ENCODE data around the gene MAB21L3. TPM values are rescaled to one million over a fixed set of nuclear protein-coding genes. Genes with fewer than 3 reads are reported as not detected.
"Not testable (repeated sequence)": the region's sequence is repeated elsewhere in the genome, so short reads cannot be mapped to it uniquely, and the experiment has no call there.

MAB21L3 gene
- total RNA-seq, 1 donor from 2014 or later = not detected

- Mint-ChIP-seq H3K27me3 (peaks cover 11% of the 10 kb centered on the region), H3K4me3 (no peak overlapping the region), H3K9me3 (no peaks in the 10 kb centered on the region), H3K36me3 (ENCODE audit: low read depth) (no peaks in the 10 kb centered on the region), H3K4me1 (peaks cover 8% of the 10 kb centered on the region), H3K27ac (no peak overlapping the region)
- intact Hi-C loops (cut with micrococcal nuclease) = no loop called here
- DNase-seq = no peak
Observed at GRCh38 chr1:116134476-116134773, 23.2 kb downstream of the MAB21L3 start.

- Mint-ChIP-seq H3K4me3 (no peak overlapping the region), H3K27me3 (peaks cover 19% of the 10 kb centered on the region), H3K36me3 (ENCODE audit: low read depth) (no peaks in the 10 kb centered on the region), H3K9me3 (no peaks in the 10 kb centered on the region), H3K27ac (no peak overlapping the region), H3K4me1 (peaks cover 8% of the 10 kb centered on the region)
- intact Hi-C loops (cut with micrococcal nuclease) = loop anchor here (2.0 kb wide), 2 partner anchors 236 to 458 kb away; no protein-coding TSS in a partner anchor
- no peak for DNase-seq
Observed at GRCh38 chr1:116138277-116138792, 27.1 kb downstream of the MAB21L3 start.

GRCh38 chr1:116139592-116140134 lies 28.5 kb downstream of the MAB21L3 start:
- H3K9me3 Mint-ChIP-seq = peaks cover 5% of the 10 kb centered on the region

GRCh38 chr1:116144151-116144550 lies 33.0 kb downstream of the MAB21L3 start:
- DNase-seq = no peak
- H3K4me1 Mint-ChIP-seq = peaks cover 3% of the 10 kb centered on the region
- H3K9me3 Mint-ChIP-seq = peaks cover 9% of the 10 kb centered on the region
- H3K4me3 Mint-ChIP-seq = no peak overlapping the region
- H3K27me3 Mint-ChIP-seq = peaks cover 25% of the 10 kb centered on the region
- H3K27ac Mint-ChIP-seq = no peak overlapping the region
- H3K36me3 Mint-ChIP-seq (ENCODE audit: low read depth) = no peaks in the 10 kb centered on the region
- intact Hi-C loops (cut with micrococcal nuclease) = no loop called here

More at GRCh38 chr1:116139592-116140134, 28.5 kb downstream of the MAB21L3 start:
- peaks cover 5% of the 10 kb centered on the region for H3K4me1 Mint-ChIP-seq
- no peak overlapping the region for H3K27ac Mint-ChIP-seq
- no peak overlapping the region for H3K4me3 Mint-ChIP-seq
- no peak for DNase-seq
- intact Hi-C loops (cut with micrococcal nuclease) = loop anchor here (1.0 to 2.0 kb wide), 5 partner anchors 29 to 457 kb away; no protein-coding TSS in a partner anchor
- peaks cover 20% of the 10 kb centered on the region for H3K27me3 Mint-ChIP-seq
- no peaks in the 10 kb centered on the region for H3K36me3 Mint-ChIP-seq (ENCODE audit: low read depth)

DNA sequence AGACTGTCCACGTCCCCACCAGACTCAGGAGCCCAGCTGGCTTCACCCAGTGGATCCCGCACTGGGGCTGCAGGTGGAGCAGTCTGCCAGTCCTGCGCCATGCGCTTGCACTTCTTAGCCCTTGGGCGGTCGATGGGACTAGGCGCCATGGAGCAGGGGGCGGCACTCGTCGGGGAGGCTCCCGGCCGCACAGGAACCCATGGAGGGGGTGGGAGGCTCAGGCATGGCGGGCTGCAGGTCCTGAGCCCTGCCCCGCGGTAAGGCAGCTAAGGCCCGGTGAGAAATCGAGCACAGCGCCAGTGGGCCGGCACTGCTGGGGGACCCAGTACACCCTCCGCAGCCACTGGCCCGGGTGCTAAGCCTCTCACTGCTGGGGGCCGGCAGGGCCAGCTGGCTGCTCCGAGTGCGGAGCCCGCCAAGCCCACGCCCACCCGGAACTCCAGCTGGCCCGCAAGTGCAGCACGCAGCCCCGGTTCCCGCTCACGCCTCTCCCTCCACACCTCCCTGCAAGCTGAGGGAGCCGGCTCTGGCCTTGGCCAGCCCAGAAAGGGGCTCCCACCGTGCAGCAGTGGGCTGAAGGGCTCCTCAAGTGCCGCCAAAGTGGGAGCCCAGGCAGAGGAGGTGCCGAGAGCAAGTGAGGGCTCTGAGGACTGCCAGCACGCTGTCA lies 35.4 kb downstream of the MAB21L3 start:
- intact Hi-C loops (cut with micrococcal nuclease); DNase-seq; H3K9me3 Mint-ChIP-seq; H3K27ac Mint-ChIP-seq; H3K4me1 Mint-ChIP-seq; H3K36me3 Mint-ChIP-seq (ENCODE audit: low read depth); H3K4me3 Mint-ChIP-seq: not testable (repeated sequence)
- H3K27me3 Mint-ChIP-seq = peaks cover 19% of the 10 kb centered on the region

DNA sequence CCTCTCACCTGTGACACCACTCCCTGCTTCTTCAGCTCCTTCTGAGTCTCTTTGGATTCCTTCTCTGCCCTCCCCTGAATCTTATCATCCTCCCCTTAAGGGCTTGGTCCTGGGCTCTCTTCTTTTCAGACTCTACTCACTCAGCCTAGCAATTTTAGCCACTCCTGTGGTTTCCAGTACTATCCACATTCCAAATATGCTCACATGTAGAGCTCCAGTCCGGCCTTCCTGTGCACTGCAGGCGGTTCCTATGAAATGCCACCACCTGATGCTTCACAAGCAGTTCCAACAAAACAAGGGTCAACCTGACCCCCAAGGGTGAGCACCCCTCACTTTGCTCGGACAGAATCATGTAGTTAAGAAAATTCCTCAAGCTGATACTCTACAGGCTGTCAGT lies 35.9 kb downstream of the MAB21L3 start:
- H3K27ac Mint-ChIP-seq = no peak overlapping the region
- peaks cover 22% of the 10 kb centered on the region for H3K27me3 Mint-ChIP-seq
- peaks cover 10% of the 10 kb centered on the region for H3K4me1 Mint-ChIP-seq
- H3K4me3 Mint-ChIP-seq = no peak overlapping the region
- no peaks in the 10 kb centered on the region for H3K36me3 Mint-ChIP-seq (ENCODE audit: low read depth)
- DNase-seq = no peak
- peaks cover 9% of the 10 kb centered on the region for H3K9me3 Mint-ChIP-seq
- intact Hi-C loops (cut with micrococcal nuclease) = no loop called here

GRCh38 chr1:116147972-116148371 lies 36.8 kb downstream of the MAB21L3 start:
- no peak overlapping the region for H3K4me3 Mint-ChIP-seq
- peaks cover 21% of the 10 kb centered on the region for H3K27me3 Mint-ChIP-seq
- H3K36me3 Mint-ChIP-seq (ENCODE audit: low read depth) = no peaks in the 10 kb centered on the region
- peaks cover 13% of the 10 kb centered on the region for H3K4me1 Mint-ChIP-seq
- H3K27ac Mint-ChIP-seq = no peak overlapping the region
- H3K9me3 Mint-ChIP-seq = peaks cover 9% of the 10 kb centered on the region
- DNase-seq = no peak
- intact Hi-C loops (cut with micrococcal nuclease) = no loop called here

DNA sequence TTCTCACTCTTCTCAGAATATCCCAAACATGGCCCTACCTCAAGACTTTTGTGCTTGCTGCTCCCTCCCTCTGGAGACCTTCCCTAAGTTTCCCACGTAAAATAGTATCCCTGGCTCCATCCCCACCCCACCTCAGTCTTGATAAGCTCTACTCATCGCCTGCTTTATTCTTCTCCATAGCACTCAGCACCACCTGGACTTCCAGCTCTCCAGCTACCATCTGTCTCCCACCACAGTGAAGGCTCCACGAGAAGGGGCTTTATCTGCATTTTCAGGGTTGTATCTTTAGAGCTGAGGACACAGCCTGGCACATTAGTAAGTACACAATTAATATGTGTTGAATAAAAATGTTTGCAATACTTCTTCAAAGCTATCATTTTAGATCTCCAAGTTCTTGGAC lies 37.8 kb downstream of the MAB21L3 start:
- intact Hi-C loops (cut with micrococcal nuclease) = no loop called here
- H3K4me1 Mint-ChIP-seq = peaks cover 15% of the 10 kb centered on the region
- no peak for DNase-seq
- no peak overlapping the region for H3K27ac Mint-ChIP-seq
- H3K4me3 Mint-ChIP-seq = no peak overlapping the region
- H3K27me3 Mint-ChIP-seq = peaks cover 21% of the 10 kb centered on the region
- no peaks in the 10 kb centered on the region for H3K36me3 Mint-ChIP-seq (ENCODE audit: low read depth)
- peaks cover 7% of the 10 kb centered on the region for H3K9me3 Mint-ChIP-seq

DNA sequence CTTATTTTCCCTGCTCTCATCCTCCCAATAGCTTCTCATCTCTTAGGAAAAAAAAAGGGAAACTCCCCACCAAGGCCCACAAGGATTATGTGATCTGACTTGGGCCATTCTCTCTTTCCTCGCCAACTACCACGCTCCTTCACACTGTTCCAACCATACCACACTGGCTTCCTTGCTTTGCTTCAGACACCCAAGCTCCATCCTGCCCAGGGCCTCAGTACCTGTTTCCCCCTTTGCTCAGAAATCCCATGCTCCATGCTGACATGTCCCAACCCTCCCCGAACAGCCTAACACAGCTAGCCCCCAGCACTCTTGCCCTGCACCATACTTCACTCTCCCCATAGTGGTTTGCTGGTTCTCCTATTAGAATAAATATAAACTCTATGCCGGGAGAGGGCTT lies 39.2 kb downstream of the MAB21L3 start:
- Mint-ChIP-seq H3K27me3 (peaks cover 24% of the 10 kb centered on the region), H3K4me3 (no peak overlapping the region), H3K36me3 (ENCODE audit: low read depth) (no peaks in the 10 kb centered on the region), H3K4me1 (peaks cover 15% of the 10 kb centered on the region), H3K27ac (no peak overlapping the region), H3K9me3 (no peaks in the 10 kb centered on the region)
- intact Hi-C loops (cut with micrococcal nuclease) = loop anchor here (5.0 kb wide), 3 partner anchors 337 to 422 kb away; partner anchors contain the start of gene CD58
- DNase-seq = no peak

DNA sequence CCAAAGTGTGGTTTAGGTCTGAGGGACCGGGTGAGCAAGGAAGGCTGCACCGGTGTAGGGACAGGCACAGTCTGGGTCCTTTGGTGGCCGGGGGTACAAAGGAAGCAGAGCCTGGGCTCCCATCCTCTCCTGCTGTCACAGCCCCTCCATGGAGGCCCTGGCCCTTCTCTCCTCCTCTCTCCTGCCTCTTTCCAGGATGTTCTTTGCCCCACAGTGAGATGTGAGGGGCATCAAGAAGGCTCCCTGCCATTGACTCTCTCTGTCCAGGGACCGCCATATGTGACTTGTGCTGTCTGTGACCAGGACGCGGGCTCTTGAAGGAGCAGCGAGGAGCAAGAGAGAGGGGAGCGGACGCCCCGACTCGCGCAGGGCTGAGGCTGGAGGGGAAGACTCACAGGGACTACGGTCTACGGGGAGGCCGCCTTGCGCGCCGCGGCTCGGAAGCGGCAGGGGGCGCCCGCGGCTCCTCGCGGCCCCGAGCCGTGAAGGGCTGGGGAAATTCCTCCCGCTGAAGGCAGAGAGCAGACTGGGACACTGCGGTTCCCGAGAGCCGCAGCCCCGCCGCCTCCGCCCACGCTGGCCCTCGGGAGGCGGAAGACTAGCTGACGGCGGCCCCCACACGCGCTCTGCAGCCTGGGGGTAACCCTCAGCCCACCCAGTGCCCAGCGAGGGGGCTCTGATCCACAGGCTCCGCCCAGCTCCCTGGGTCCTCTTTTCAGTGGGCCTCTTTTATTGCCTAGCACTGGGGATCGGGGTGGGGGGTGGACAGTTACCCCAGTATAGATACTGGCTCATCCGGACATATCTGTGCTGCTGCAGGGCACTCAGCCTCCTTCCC lies 40.8 kb downstream of the MAB21L3 start:
- peaks cover 2% of the 10 kb centered on the region for H3K36me3 Mint-ChIP-seq (ENCODE audit: low read depth)
- peaks cover 33% of the 10 kb centered on the region for H3K27me3 Mint-ChIP-seq
- peaks cover 3% of the 10 kb centered on the region for H3K9me3 Mint-ChIP-seq
- peak overlapping the region; percentile 77 for H3K4me3 Mint-ChIP-seq
- intact Hi-C loops (cut with micrococcal nuclease) = loop anchor here (1.0 to 5.0 kb wide), 5 partner anchors 16 to 420 kb away; partner anchors contain the start of gene CD58
- peak; percentile 94 for DNase-seq
- H3K4me1 Mint-ChIP-seq = peaks cover 13% of the 10 kb centered on the region
- H3K27ac Mint-ChIP-seq = peak overlapping the region; percentile 74

DNA sequence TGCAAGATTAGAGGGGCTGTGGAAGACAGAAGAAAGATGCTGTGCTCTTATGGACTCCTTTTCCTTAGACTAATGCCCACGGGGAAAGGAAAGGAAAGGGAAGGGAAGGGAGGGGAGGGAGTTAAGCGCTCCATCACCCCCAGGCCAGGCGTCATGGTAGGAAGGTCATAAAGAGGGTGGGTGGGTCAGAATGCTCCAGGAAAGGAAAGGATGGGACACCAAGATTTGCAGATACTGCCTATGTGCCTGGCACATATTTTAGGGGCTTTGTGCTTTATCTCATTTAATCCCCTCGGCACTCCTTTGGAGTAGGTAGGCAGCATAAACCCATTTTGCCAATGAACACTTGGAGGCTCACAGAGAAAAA lies 41.4 kb downstream of the MAB21L3 start:
- intact Hi-C loops (cut with micrococcal nuclease) = loop anchor here (1.0 to 5.0 kb wide), 5 partner anchors 16 to 420 kb away; partner anchors contain the start of gene CD58

DNA sequence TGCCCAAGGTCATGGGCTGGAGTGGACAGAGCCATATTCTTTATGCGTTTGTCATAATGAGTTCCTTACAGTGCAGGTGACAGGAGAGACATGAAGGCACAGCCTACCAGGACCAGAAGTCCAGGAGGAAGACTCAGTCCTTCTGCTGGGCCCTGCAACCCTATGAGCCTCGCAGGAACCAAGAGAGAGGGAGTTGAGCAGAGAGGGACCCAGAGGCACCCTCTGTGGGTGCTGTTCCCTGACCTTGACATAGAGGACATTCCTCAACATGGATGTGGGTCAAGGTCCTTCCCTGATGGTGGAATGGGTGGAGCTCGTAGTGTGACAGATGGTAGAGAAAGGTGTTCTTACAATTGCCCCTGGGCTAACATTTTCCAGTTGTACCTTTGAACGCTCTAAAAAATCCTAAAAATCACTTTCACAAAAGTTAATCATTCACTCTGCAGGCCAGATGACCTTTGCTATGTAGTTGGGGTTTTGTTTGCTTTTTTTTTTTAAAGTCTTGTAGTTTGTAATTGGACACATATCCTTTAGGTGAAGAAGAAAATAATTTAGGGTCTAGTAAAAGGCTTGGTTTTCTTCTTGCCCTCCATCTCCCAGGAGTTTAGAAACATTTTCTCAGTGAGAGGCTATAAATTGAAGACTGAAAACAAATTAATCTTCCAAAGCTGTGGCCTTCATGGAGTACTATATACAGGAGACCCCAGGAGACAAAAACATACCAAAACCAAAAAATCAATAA lies 41.9 kb downstream of the MAB21L3 start:
- no peak overlapping the region for H3K27ac Mint-ChIP-seq
- H3K27me3 Mint-ChIP-seq = peaks cover 37% of the 10 kb centered on the region
- peaks cover 3% of the 10 kb centered on the region for H3K9me3 Mint-ChIP-seq
- intact Hi-C loops (cut with micrococcal nuclease) = loop anchor here (1.0 to 5.0 kb wide), 5 partner anchors 15 to 419 kb away; partner anchors contain the start of gene CD58
- no peak overlapping the region for H3K4me3 Mint-ChIP-seq
- H3K4me1 Mint-ChIP-seq = peaks cover 13% of the 10 kb centered on the region
- no peak for DNase-seq
- peaks cover 3% of the 10 kb centered on the region for H3K36me3 Mint-ChIP-seq (ENCODE audit: low read depth)

More for the DNA sequence above, 41.4 kb downstream of the MAB21L3 start:
- H3K4me3 Mint-ChIP-seq = peak overlapping the region; percentile 77
- H3K27ac Mint-ChIP-seq = no peak overlapping the region
- peaks cover 3% of the 10 kb centered on the region for H3K9me3 Mint-ChIP-seq
- H3K4me1 Mint-ChIP-seq = peaks cover 13% of the 10 kb centered on the region
- H3K27me3 Mint-ChIP-seq = peaks cover 37% of the 10 kb centered on the region
- no peak for DNase-seq
- peaks cover 2% of the 10 kb centered on the region for H3K36me3 Mint-ChIP-seq (ENCODE audit: low read depth)

DNA sequence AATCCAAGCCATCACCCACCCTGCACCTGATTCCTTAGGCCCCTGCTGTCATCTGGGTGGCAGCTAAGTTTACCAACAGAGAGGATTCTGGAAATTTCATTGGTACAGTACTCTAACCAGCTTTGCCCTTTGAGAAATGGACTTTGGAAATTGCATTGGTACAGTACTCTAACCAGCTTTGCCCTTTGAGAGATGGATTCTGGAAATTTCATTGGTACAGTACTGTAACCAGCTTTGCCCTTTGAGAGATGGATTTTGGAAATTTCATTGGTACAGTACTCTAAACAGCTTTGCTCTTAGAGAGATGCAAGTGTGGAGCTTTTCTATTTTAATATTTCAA lies 42.5 kb downstream of the MAB21L3 start:
- Mint-ChIP-seq H3K4me3 (no peak overlapping the region), H3K27ac (no peak overlapping the region), H3K4me1 (peaks cover 13% of the 10 kb centered on the region), H3K27me3 (peaks cover 38% of the 10 kb centered on the region), H3K9me3 (peaks cover 3% of the 10 kb centered on the region), H3K36me3 (ENCODE audit: low read depth) (peaks cover 3% of the 10 kb centered on the region)
- intact Hi-C loops (cut with micrococcal nuclease) = loop anchor here (2.0 to 5.0 kb wide), 4 partner anchors 223 to 419 kb away; partner anchors contain the start of gene CD58
- DNase-seq = no peak

Data from activated CD4-positive, alpha-beta T cell treated with anti-CD3 and anti-CD28 coated beads, Interleukin-2, amount 10 ng/mL, durations not matched to agents 24 days and 14 days (primary cell).